Mucosa of descending colon (tissue), 3 donors: Measurements from ENCODE around the gene FGFRL1. TPM values are rescaled to one million over a fixed set of nuclear protein-coding genes. Genes with fewer than 3 reads are reported as not detected.

Experiments used
- ATAC-seq: fragments of 200-7000 bp; cut with Tn5 transposase; one replicate; pipeline ENCODE4 v1.9.1; 2020; ENCODE audit warnings: mild to moderate bottlenecking, moderate library complexity
- DNase-seq, 3 donors: peaks; one replicate each; pipeline ENCODE4 v3.0.0-alpha.2; 2020
- H3K36me3 ChIP-seq: fragments of 200-600 bp; one replicate; pipeline ENCODE4 v1.8.0; 2021; ENCODE audit warnings: low read depth, mild to moderate bottlenecking
- H3K4me1 ChIP-seq: fragments of 200-600 bp; one replicate; pipeline ENCODE4 v1.8.0; 2021; ENCODE audit warnings: low read depth, mild to moderate bottlenecking
- H3K4me3 ChIP-seq: fragments of 200-600 bp; one replicate; pipeline ENCODE4 v1.8.0; 2021; ENCODE audit warnings: mild to moderate bottlenecking
- H3K9me3 ChIP-seq: fragments of 200-600 bp; one replicate; pipeline ENCODE4 v1.8.0; 2021; ENCODE audit warnings: mild to moderate bottlenecking
- intact Hi-C, 2 donors: fragments of 100-400 bp; cut with DNase I in 1 of 2; cut with micrococcal nuclease in 1 of 2; formaldehyde crosslinking; loops; one replicate each; pipeline versions ENCODE4 v1.11.0 to v1.11.1; 2022; cut with DNase I, micrococcal nuclease
- total RNA-seq, 3 donors: library from RNA; stranded (reverse); fragmentation: NEBNext Ultra II Directional in 2 of 3; extraction: Animal tissue kit (Norgen Biotek cat#: 25700) in 2 of 3; gene quantifications; one replicate each; pipeline versions ENCODE4 v1.2.1 to v1.2.4, GENCODE V29; 2021 to 2023
- TF ChIP-seq, protein P1 (sequence below): fragments of 200-600 bp; IDR thresholded peaks from one replicate; pipeline ENCODE4 v1.8.0; 2022; ENCODE audit warnings: antibody characterized with exemption, mild to moderate bottlenecking
- donor health status: DM: no; HTN: no; CAD: no; lungs with moderate emphysema.
- donor health status: DM: no; HTN: no; CAD: no.
- donor health status: DM: no; HTN: yes; CAD: no.

FGFRL1 gene
- total RNA-seq, 3 donors from 2014 or later, result 14.7 to 19.3 (median 16.9) TPM

DNA sequence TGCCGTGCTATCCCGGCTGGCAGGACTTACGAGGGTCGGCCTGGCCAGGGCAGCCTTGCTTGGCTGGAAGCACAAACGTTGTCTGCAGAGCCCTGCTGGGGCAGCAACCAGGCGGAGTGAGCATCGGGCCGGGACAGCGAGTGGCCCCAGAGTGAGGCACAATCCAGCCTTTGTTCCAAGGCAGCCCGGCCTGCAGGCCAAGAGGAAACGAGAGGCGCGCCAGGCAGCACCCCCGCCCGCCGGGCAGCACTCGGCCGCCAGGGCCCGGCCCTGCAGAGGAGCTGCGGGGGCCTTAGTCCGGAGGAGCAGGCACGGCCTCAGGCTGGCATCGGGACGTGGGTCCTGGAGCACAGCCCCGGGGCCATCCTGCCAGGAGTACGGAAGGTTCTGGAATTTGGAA, 24.1 kb downstream of the FGFRL1 start:
- TF ChIP-seq, protein P1, sequence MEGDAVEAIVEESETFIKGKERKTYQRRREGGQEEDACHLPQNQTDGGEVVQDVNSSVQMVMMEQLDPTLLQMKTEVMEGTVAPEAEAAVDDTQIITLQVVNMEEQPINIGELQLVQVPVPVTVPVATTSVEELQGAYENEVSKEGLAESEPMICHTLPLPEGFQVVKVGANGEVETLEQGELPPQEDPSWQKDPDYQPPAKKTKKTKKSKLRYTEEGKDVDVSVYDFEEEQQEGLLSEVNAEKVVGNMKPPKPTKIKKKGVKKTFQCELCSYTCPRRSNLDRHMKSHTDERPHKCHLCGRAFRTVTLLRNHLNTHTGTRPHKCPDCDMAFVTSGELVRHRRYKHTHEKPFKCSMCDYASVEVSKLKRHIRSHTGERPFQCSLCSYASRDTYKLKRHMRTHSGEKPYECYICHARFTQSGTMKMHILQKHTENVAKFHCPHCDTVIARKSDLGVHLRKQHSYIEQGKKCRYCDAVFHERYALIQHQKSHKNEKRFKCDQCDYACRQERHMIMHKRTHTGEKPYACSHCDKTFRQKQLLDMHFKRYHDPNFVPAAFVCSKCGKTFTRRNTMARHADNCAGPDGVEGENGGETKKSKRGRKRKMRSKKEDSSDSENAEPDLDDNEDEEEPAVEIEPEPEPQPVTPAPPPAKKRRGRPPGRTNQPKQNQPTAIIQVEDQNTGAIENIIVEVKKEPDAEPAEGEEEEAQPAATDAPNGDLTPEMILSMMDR, result no peak
- Histone ChIP-seq H3K9me3 (no peaks in the 10 kb centered on the region), H3K4me3 (no peak overlapping the region), H3K4me1 (peaks cover 3% of the 10 kb centered on the region), H3K36me3 (no peaks in the 10 kb centered on the region)
- ATAC-seq (peak; percentile 63), DNase-seq (no peak)
- intact Hi-C loops, result no loop called here

DNA sequence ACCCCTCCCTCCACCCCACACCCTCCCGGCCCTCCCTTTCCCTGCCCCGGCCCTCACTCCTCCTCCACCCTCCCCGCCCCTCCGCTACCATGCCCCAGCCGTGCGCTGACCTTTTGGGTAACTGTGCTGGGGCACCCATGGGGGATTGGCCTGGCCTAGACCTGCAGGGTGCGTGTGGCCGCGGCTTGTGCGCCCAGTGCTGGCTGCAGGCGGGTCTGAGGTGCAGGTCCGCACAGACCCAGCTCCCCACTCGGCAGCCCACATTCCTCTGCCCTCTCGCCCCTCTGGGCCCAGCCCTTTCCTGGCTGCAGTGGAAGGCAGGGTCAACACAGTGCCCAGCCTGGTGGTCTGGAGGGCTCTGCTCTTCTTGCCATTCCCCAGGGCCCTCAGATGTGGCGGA, 24.7 kb downstream of the FGFRL1 start:
- H3K9me3 ChIP-seq, result no peaks in the 10 kb centered on the region
- TF ChIP-seq, protein P1, result no peak
- H3K4me1 ChIP-seq, result peaks cover 3% of the 10 kb centered on the region
- intact Hi-C loops, result no loop called here
- no peaks in the 10 kb centered on the region for H3K36me3 ChIP-seq
- ATAC-seq (no peak), DNase-seq (no peak)
- H3K4me3 ChIP-seq, result no peak overlapping the region

DNA sequence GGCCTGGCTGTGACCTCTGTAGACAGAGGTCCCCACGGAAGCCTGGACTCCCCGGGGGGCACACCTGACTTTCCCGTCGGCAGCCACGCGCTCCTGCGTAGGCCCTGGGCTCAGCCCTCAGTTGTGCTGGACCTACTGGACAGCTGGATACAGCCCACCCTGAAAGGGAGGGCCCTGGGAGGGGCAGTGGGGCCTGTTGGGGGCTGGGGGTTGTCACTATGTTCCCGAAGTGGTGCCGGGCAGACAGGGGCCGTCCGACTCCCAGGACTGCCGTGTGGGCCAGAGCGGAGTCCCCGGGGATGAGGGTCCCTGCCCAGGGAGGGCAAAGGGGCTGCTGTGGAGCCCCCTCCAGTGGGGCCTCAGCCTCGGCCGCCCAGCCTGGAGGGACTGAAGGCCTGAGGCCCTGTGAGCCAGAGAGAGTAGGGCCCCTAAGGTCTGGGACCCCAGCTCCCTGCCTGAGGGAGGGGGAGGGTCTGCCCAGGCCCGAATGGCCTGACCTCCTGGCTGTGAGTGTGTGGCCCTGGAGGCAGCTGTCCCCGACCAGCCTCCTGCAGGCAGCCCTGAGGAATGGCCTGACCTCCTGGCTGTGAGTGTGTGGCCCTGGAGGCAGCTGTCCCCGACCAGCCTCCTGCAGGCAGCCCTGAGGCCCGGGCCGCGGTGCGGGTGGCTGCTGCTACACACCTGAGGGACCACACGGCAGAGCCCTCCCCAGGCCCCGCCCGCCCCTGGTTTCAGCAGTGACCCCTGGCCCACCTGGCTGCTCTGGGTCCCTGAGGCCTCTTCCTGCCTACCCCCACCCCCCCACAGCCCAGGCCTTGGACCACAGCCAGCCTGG, 25.8 kb downstream of the FGFRL1 start:
- intact Hi-C loops, result no loop called here
- peaks cover 11% of the 10 kb centered on the region for H3K4me1 ChIP-seq

DNA sequence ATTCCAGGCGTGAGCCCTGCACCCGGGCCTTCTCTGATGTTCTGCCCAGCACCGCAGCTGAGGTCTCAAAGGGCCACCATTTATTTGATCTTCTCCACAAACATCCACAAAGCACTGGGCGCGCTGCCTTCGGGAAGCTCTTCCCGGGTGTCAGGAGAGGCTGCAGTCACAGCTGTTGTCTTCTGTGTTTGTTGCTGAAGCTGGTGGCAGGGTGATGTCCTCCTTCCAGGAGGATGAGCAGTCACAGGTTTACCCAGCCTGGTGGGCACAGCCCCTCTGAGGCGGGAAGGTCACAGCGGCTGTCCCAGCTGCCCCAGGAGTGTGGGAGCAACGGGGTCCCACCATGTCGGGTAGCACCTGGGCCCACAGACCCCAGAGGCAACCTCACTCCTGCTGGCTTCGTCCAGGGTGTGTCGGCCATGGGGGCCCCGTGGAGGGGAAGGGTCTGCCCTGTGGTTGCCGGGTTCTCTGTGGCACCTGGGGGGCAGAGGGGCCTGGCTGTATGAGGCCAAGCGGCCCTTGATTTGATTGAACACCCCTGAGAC, 27.6 kb downstream of the FGFRL1 start:
- no peak for DNase-seq
- H3K9me3 ChIP-seq, result no peaks in the 10 kb centered on the region
- peaks cover 19% of the 10 kb centered on the region for H3K4me1 ChIP-seq
- intact Hi-C loops, result no loop called here
- H3K4me3 ChIP-seq, result no peak overlapping the region
- TF ChIP-seq, protein P1, result no peak
- H3K36me3 ChIP-seq, result no peaks in the 10 kb centered on the region
- no peak for ATAC-seq

More for the DNA sequence above, 25.8 kb downstream of the FGFRL1 start:
- ATAC-seq, result no peak
- DNase-seq, result no peak
- TF ChIP-seq, protein P1, result no peak
- Histone ChIP-seq H3K36me3 (no peaks in the 10 kb centered on the region), H3K9me3 (no peaks in the 10 kb centered on the region), H3K4me3 (no peak overlapping the region)

DNA sequence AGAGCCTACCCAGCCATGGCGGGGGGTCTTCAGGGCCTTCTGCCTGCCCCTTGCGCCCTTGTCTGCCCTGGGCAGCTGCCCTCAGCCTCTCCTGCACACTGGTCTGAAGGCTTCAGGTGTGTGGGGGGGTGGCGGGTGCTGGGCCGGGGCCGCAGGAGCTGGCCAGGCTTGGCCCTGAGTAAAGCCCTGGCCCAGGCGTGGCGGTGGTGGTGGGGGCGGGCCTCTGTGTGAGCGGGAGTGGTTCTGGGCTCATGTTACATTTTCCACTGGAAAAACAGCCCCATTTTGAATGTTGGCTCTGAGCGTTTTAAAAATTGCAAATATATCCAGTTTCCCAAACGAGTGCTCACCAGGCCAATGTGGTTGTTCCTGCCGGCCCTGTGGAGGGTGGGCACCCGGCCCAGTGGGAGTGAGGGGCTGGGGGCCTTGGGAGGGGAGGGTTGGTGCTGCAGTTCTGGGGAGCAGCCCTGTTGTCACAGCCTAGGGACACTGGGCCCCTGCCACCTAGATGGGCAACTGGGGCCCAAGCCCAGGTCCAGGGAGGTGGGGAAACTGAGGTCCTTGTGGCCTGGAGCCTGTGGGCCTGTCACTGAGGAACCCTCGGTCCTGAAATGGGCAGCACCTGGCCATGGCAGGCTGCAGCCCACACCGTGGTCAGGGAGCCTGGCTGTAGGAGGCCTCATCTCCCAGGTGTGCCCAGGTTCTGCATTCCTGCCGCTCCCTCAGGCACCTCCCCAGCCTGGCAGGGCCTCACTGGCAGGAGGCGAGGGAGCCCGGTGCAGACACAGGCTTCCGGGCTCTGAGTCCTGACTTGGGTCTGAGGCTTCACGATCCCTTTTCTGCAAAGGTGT, 28.3 kb downstream of the FGFRL1 start:
- no peaks in the 10 kb centered on the region for H3K9me3 ChIP-seq
- H3K4me1 ChIP-seq, result peaks cover 19% of the 10 kb centered on the region
- TF ChIP-seq, protein P1, result no peak
- no peak overlapping the region for H3K4me3 ChIP-seq
- no peaks in the 10 kb centered on the region for H3K36me3 ChIP-seq
- DNase-seq (peak in 1 of 3 donors; percentile 58), ATAC-seq (peak; percentile 51)
- intact Hi-C loops, result no loop called here
